Omental fat pad (tissue), 4 donors: Measurements from ENCODE around the gene DCTN3. TPM values are rescaled to one million over a fixed set of nuclear protein-coding genes. Genes with fewer than 3 reads are reported as not detected.

Experiments
- ATAC-seq: fragments of 150-250 bp; one replicate; pipeline ENCODE4 v1.9.1; 2016; ENCODE audit warnings: mild to moderate bottlenecking, moderate library complexity; ENCODE audit not compliant: low FRiP score
- DNase-seq: peaks from one replicate; pipeline ENCODE4 v3.0.0-alpha.2; 2019; ENCODE audit warnings: low spot score
- CTCF ChIP-seq, 3 donors: fragments of 450-650 bp; IDR thresholded peaks; one replicate each; pipeline ENCODE4 v1.5.1; 2016 to 2017; ENCODE audit warnings: antibody characterized with exemption in 3 of 3, mild to moderate bottlenecking in 3 of 3, moderate library complexity in 2 of 3
- total RNA-seq, 4 donors: library from RNA; depleted of rRNA; stranded (reverse); fragments of >200 nt; gene quantifications; one replicate each; pipeline ENCODE4 v1.1.0, GENCODE V29; 2016

Gene DCTN3
- total RNA-seq, 4 donors from 2014 or later: 46.5 to 93.8 (median 75.0) TPM

- no peak for TF ChIP-seq CTCF (IDR thresholded peaks at IDR 0.05)
- DNase-seq (no peak), ATAC-seq (no peak)
Measured at GRCh38 chr9:34635556-34635955, 15.3 kb upstream of the DCTN3 start.

- ATAC-seq (no peak), DNase-seq (no peak)
- no peak for TF ChIP-seq CTCF (IDR thresholded peaks at IDR 0.05)
Measured at GRCh38 chr9:34634551-34635248, 14.4 kb upstream of the DCTN3 start.

- DNase-seq (no peak), ATAC-seq (peak; percentile 37)
- peak in 2 of 3 donors; percentile 22 to 42 for TF ChIP-seq CTCF (IDR thresholded peaks at IDR 0.05)
Measured at GRCh38 chr9:34633851-34634550, 13.7 kb upstream of the DCTN3 start.

GRCh38 chr9:34633166-34633565, 12.9 kb upstream of the DCTN3 start:
- no peak for TF ChIP-seq CTCF (IDR thresholded peaks at IDR 0.05)
- ATAC-seq: no peak
- DNase-seq: no peak

- DNase-seq (no peak), ATAC-seq (no peak)
- no peak for TF ChIP-seq CTCF (IDR thresholded peaks at IDR 0.05)
Measured at GRCh38 chr9:34630402-34631154, 10.3 kb upstream of the DCTN3 start.

GRCh38 chr9:34629491-34629808, 9.2 kb upstream of the DCTN3 start:
- no peak for TF ChIP-seq CTCF (IDR thresholded peaks at IDR 0.05)
- DNase-seq (no peak), ATAC-seq (no peak)
